ENCODE measurements around the gene SYNDIG1. TPM values are rescaled to one million over a fixed set of nuclear protein-coding genes. Genes with fewer than 3 reads are reported as not detected.

The SYNDIG1 gene
- total RNA-seq, 2 donors from 2014 or later: 0.78 TPM; not detected in 1

DNA sequence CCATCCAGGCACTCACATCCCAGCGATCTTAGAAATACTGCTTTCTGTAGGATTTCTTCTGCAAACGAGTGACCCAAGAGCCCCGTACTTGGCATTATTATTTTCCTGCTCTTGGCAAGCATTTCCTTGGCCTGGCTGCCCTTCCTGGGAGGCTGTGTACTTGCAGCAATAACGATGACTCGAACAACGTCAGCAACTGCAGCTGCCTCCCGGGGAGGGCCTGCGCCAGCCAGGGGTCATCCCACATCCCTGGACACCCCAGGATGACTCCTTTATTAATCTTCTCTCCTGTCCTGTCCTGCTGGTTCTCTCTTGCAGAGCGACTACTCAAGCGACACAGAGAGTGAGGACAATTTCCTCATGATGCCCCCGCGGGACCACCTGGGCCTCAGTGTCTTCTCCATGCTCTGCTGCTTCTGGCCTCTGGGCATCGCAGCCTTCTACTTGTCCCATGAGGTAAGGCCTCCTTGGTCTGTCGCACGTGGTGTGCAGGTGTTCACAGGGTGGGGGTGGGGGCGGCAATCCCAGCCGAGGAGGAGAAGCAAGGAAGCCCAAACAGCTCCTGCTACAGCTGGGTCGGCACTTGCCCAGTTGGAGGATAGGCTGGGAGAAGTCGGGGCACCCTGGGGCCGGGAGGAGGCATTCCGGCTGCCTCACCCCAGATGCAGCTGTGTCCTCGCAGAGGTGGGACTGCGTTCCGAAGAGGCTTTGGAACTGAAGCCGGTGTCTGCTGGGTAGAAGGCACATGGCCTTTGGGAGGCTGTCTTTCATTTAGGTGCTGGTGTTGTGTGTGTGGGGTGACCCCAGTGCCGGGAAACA, 115.3 kb downstream of the SYNDIG1 start:
- intact Hi-C loops (cut with DNase I): no loop called here
- TF ChIP-seq POLR2A (IDR thresholded peaks at IDR 0.05) (no peak), CTCF (IDR thresholded peaks at IDR 0.05) (no peak)
- Histone ChIP-seq H3K4me3 (no peak overlapping the region), H3K9me3 (no peaks in the 10 kb centered on the region), H3K27me3 (no peaks in the 10 kb centered on the region), H3K27ac (no peak overlapping the region), H3K36me3 (replicated peaks in 1 of 2; ENCODE audit: insufficient read depth in 1 of 2, low read depth in 2 of 2) (no peaks in the 10 kb centered on the region), H3K4me1 (no peaks in the 10 kb centered on the region)
- DNase-seq: no peak
- no peak for ATAC-seq
- WGBS, 2 donors: 75 to 77% methylated on average over 26 of the region's 26 CpGs

DNA sequence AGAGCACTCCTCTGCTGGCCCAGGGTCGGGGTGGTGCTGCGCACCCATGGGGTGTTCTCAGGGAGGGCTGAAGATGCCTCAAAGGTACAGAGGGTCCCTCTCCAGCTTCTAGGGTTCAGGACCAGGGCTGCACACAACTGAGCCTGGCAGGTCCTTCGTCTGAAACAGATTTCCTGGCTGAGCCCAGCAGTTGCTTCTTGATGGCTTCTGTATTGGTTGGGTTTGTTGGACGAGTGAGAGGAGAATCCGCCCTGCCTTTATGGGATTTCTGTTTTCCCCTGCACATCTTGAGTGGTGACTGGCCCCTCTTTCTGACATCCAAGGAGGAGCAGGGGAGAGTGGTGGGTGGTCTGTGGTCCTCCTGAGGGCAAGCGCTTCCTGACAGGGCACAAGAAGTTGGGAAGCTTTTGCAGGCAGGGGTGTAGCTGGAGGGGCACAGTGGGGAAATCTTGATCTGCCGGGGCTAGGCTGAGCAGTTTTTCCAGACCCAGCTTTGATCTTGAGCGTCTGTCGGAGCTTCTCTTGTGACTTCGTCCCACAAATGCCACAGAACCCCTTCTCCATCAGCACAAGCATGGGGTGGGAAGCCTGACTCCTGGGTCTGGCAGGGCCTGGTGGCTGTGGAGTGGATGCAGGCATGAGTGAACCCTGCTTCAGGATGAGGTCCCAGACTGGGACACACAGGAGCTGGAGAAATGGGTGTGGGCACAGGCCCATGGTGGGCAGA, 116.5 kb downstream of the SYNDIG1 start:
- DNase-seq: no peak
- 73 to 79% methylated on average over 5 to 10 of the region's 10 CpGs for WGBS, 2 donors

GRCh38 chr20:24586523-24586840, 117.1 kb downstream of the SYNDIG1 start:
- H3K4me1 ChIP-seq: no peaks in the 10 kb centered on the region
- intact Hi-C loops (cut with DNase I): no loop called here
- no peak overlapping the region for H3K4me3 ChIP-seq
- WGBS, 2 donors: 64 to 71% methylated on average over 4 to 6 of the region's 6 CpGs
- no peak for DNase-seq
- no peaks in the 10 kb centered on the region for H3K36me3 ChIP-seq (replicated peaks in 1 of 2; ENCODE audit: insufficient read depth in 1 of 2, low read depth in 2 of 2)
- no peak overlapping the region for H3K27ac ChIP-seq
- TF ChIP-seq CTCF (IDR thresholded peaks at IDR 0.05) (no peak), POLR2A (IDR thresholded peaks at IDR 0.05) (no peak)
- ATAC-seq: no peak
- H3K27me3 ChIP-seq: no peaks in the 10 kb centered on the region
- H3K9me3 ChIP-seq: no peaks in the 10 kb centered on the region

More for the DNA sequence above, 116.5 kb downstream of the SYNDIG1 start:
- Histone ChIP-seq H3K4me3 (no peak overlapping the region), H3K4me1 (no peaks in the 10 kb centered on the region), H3K27me3 (no peaks in the 10 kb centered on the region), H3K27ac (no peak overlapping the region), H3K36me3 (replicated peaks in 1 of 2; ENCODE audit: insufficient read depth in 1 of 2, low read depth in 2 of 2) (no peaks in the 10 kb centered on the region), H3K9me3 (no peaks in the 10 kb centered on the region)
- intact Hi-C loops (cut with DNase I): no loop called here
- TF ChIP-seq POLR2A (IDR thresholded peaks at IDR 0.05) (no peak), CTCF (IDR thresholded peaks at IDR 0.05) (no peak)
- ATAC-seq: no peak

DNA sequence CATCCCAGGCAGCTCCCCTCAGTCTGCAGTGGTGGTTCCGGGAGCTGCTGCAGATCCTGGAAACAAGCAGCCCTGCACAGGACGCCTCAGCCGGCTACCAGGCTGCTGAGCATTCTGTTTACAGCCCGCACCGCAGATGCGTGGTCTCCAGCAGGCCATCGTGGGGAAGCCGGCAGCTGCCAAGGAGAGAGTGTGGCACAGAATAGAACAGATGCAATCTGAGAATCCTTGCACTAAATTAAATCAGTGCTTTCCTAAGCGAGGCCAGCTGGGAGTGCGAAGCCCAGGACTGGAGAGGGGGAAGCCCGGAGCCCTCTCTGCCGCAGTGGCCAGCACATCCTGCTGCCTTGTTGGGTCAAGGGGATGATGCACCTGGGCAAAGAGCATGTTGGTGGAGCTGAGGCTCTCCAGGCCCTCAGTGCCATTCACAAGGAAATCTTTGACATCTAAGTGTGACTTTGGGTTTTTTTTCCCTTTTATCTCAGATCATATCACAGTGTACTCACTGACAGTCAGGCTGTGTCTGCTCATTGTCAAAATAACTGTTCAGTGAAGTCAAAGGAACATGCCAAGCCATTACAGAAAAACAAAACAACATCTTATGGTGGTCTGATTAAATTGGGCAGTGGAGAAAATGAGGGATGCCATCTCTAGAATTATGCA, 118.1 kb downstream of the SYNDIG1 start:
- 49 to 81% methylated on average over 6 to 11 of the region's 12 CpGs for WGBS, 2 donors

More for the DNA sequence above, 118.1 kb downstream of the SYNDIG1 start:
- no peaks in the 10 kb centered on the region for H3K4me1 ChIP-seq
- H3K9me3 ChIP-seq: no peaks in the 10 kb centered on the region
- intact Hi-C loops (cut with DNase I): no loop called here
- TF ChIP-seq CTCF (IDR thresholded peaks at IDR 0.05) (no peak), POLR2A (IDR thresholded peaks at IDR 0.05) (no peak)
- ATAC-seq (no peak), DNase-seq (no peak)
- H3K36me3 ChIP-seq (replicated peaks in 1 of 2; ENCODE audit: insufficient read depth in 1 of 2, low read depth in 2 of 2): no peaks in the 10 kb centered on the region
- no peaks in the 10 kb centered on the region for H3K27me3 ChIP-seq
- no peak overlapping the region for H3K27ac ChIP-seq
- no peak overlapping the region for H3K4me3 ChIP-seq

Data from body of pancreas (tissue), 4 donors.